HG02588 (cell line): ENCODE measurements around the gene GPSM1.

Experiments used
- ATAC-seq: cut with Tn5 transposase; IDR thresholded peaks from one replicate; pipeline ENCODE4 v1.9.1; 2021; ENCODE audit warnings: mild to moderate bottlenecking, moderate library complexity; ENCODE audit not compliant: unreplicated experiment

The GPSM1 gene, protein sequence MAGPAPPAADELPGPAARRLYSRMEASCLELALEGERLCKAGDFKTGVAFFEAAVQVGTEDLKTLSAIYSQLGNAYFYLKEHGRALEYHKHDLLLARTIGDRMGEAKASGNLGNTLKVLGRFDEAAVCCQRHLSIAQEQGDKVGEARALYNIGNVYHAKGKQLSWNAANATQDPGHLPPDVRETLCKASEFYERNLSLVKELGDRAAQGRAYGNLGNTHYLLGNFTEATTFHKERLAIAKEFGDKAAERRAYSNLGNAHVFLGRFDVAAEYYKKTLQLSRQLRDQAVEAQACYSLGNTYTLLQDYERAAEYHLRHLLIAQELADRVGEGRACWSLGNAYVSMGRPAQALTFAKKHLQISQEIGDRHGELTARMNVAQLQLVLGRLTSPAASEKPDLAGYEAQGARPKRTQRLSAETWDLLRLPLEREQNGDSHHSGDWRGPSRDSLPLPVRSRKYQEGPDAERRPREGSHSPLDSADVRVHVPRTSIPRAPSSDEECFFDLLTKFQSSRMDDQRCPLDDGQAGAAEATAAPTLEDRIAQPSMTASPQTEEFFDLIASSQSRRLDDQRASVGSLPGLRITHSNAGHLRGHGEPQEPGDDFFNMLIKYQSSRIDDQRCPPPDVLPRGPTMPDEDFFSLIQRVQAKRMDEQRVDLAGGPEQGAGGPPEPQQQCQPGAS

DNA sequence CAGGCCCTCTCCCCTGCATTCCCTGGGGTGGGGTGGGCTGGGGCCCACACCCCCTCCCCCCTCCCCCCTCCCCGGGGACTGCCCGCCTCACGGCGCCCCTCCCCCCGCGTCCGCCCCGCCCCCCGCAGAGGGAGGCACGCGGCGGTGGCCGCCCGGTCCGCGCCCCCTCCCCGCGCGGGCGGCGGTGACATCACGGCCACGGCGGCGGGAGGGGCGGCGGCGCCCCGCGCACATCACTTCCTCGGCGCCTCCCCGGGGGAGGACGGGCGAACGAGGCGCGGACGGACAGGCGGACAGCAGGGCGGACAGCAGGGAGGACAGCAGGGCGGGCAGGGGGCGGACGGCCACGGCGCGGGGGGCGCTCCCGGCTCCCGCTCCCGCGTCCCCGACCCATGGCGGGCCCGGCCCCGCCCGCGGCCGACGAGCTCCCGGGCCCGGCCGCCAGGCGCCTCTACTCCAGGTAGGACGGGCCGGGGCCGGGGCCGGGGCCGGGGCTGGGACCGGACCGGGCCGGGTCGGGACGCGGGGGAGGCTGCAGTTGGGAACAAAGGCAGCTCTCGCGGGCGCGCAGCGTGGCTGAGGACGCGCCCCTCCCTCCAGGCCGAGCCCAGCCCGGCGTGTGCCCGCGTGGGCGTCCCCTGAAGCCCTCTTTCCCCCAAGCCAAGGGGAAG lies at the start of gene GPSM1:
Gene GPSM1, plus strand, starts transcription at position 236 of the 671 bp plus-strand sequence. Its CDS starts 157 bp downstream, at position 393.
- no peak for ATAC-seq

GRCh38 chr9:136277746-136278145 lies 49.6 kb upstream of the GPSM1 start:
- ATAC-seq = no peak

DNA sequence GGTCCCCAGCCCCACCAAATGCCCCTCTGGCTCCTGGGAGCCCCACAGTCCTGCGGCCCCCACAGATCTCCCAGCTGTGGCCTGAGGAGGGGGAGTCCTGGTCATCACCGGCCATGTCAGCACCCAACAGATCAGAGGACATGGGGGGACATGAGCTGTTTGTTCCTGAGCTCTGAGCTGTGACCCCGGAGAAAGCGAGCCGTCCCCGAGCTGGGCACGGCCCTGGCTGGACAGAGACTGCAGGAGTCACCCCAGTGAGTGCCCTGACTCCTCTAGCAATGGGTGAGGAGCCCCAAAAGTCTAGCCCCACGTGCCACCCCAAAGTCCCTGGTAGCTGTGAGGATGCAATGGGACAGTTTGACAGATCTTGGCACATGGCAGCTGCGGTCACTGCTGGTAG lies 49.1 kb upstream of the GPSM1 start:
- ATAC-seq = no peak

- ATAC-seq = no peak
These were observed 48.4 kb upstream of the GPSM1 start for GRCh38 chr9:136278894-136279293.

DNA sequence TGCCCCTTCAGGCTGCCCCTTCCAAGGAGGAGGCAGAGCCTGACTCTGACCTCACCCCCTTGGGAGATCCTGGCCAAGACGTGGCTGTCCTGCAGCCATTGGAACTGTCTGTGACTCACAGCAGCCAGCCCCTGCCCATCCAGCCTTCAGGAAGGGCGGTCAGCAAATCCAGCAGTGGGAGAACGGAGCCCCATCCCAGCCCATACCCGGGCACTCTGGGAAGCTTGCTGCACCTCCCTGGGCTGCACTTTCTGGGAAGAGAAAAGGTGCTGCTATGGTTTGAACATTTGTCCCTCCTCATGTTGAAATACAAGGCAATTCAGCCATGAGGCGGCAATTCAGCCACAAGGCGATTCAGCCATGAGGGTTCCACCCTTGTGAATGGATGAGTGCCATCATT lies 47.9 kb upstream of the GPSM1 start:
- ATAC-seq = no peak

DNA sequence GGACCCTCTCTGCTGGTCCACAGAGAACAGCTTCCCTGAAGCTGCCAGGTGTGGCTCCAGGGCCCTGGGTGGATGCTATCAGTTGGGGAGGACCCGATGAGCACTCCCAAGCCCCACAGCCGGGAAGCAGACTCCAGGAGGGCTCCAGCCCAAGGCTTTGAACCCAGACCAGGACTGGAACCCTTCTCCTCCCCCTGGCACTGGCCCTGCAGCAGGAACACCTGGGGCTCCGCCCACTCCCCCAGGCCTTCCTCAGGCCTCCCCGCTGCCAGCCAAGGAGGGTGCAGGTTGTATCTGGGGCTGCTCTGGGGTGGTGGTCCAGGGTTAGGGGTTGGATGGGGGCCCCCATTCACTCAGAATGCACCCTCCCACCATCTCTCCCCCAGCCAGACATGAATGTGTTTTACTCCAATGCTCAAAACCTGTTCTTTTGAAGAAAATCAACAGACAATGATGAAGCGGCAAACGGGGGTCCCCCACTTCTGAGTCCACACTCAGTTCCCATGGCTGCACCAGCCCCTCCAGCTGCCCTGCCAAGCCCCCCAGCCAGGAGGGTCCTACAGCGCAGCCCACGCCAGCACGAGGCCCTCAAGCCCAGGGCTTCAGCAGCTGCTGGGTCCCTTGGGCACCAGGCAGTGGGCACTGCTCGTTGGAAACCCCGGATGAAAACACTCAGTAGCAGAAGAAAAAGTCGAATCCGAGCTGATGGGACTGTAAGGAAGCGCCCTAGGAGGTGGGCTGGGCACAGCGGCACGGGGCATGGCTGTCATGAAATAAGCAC lies 46.6 kb upstream of the GPSM1 start:
- ATAC-seq = no peak

- no peak for ATAC-seq
These were observed 45.7 kb upstream of the GPSM1 start for GRCh38 chr9:136281421-136282271.

- no peak for ATAC-seq
These were observed 45.0 kb upstream of the GPSM1 start for GRCh38 chr9:136282272-136282861.

GRCh38 chr9:136283291-136284235 lies 43.8 kb upstream of the GPSM1 start:
- peak; percentile 65 for ATAC-seq

DNA sequence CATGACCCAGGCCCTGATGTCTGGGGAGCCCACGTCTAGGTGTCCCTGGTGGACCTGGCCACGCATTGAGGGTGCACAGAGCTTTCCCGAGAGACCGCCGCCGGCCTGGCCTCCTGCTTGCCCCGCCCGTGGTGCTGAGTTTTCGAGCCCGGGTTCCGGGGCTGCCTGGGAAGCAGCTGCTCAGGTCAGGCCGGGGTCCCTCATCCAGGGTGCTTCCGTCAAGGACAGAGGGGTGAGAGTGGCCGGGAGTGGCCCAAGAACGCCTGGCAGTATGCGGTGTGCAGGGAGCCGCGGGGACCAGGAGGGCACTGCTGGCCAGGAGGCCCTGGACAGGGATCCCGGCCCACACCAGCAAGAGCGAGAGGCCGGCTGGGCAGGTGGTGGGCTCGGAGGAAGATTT lies 43.0 kb upstream of the GPSM1 start:
- no peak for ATAC-seq

DNA sequence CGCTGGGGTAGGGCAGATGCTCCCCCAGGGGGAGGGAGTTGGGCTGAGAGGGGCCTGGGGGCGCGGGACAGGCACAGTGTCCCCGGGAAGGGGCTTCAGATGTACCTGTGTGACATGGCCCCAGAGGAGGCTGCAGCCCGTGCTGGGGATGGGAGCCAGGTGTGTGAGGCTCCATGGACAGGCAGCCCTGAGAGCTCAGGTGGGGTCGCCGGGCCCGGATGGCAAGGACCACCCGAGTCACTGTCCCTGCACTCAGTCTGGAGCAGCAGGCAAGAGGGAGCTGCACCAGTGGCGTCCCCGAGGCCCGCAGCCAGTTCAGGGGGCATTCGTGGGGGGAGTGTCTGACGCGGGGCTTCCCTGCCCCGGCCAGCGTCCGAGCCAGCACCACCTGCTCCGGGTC lies 42.4 kb upstream of the GPSM1 start:
- no peak for ATAC-seq

DNA sequence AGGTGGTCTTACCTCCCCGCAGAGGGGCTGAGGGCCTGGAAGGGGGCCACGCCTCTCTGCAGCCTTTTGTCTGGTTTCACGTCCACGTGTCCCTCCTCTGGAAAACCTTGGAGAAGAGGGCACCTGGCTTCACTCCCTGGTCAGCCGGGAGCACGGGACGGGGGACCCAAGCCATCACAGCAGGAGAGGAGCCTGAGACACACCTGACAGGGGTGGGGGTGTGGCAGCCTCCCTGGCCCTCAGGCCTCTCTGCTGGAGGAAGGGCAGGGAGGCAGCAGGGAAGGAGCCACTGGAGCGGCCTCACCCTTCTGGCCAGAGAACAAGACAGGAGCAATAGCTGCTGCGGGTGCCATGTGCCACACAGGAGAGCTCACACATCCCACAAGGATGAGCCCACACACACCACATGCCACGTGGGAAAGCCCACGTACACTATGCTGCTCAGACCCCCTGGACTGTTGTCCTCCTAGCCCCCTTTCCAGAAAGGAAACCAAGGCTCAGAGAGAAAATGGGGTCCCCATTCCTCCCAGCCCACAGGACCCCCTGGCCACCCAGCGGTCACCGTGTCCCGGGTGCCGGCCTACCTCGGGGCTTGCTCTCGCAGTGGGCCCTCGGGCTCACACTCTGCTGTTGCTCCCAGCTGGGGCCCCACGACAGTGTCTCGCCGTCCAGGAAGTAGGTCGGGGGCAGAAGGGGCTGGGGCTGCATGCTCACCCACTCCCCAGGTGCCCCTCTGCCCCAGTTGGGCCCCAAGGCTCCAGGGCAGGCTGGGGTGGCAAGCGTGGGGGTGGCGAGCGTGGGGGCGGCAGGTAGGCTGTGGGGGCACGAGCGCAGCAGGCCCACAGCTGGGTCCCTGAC lies 41.6 kb upstream of the GPSM1 start:
- ATAC-seq = no peak

DNA sequence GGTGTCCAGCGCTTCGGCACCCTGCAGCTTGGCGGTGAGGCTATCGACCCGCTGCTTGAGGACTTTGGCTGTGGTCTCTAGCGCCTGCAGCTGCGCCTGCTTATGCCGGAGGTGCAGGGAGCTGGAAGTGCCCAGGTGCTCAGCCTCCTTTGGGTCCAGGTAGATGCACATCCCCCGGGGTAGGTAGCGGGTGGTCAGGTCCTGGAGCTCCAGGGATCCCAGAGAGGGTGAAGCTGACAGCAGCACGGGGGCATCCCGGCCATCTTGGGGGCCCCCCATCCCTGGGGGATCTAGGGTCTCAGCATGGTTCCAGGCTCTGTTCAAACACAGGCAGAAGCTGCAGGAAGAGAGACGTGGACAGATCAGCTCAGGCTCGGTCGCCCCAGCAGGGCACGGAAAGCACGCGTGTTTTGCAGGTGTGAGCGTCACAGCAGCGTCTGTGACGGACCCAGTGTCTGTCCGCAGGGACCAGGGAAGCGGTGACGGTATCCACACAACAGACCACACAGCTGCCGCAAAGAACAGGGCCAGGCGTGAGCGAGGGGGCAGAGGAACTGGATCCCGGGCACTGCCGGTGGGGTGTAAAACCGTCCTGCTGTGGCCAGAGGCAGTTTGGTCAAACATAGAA lies 40.9 kb upstream of the GPSM1 start:
- no peak for ATAC-seq

DNA sequence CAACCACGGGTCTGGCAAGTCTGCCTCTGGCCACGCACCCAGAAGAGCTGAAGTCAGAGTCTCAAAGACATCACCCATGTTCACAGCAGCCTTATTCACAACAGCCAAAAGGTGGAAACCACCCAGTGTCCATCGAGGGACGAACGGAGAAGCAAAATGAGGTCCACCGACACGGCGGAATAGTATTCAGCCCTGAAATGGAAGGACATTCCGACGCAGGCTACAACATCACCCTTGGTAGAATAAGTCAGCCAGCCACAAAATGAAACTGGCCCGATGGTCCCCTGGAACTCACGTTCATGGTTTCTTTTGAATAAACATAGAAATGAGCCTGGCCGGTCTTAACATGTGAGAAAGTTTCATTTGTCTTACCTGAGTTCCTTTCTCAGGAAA lies 40.4 kb upstream of the GPSM1 start:
- ATAC-seq = no peak

DNA sequence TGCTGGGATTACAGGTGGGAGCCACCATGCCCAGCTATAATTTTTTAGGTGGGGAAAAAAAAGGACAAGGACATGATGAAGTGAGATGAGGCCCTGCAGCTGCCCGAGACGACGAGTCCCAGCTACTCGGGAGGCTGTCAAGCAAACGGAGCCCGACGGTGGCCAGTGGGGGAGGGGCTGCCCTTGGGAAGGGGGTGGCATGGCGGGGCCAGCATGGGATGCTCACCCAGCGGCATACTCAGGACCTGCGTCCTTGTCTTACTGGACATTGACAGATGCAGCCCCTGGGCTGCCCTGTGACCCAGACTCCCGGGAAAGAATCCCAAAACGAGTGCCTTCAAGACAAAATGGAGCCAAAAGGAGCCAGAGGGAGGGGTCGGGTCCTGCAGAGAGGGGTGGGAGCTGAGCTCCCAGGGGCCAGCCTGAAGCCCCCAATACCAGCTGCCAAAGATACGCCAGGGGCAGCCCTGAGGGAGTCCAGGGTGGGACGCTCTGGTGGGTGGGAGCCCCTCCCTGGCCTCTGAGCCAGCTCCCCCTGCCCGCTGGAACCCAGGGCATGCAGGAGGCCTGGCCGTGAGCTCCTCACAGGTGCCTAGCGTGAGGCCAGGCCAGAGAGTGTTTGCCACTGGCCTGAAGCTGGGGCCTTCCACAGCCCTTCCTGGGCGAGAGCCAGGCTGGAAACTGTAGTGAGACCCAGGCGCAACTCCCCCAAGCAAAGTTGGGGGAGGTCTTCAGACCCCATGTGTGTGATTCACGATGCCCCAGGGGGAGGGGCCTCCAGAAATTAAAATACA lies 39.2 kb upstream of the GPSM1 start:
- no peak for ATAC-seq

DNA sequence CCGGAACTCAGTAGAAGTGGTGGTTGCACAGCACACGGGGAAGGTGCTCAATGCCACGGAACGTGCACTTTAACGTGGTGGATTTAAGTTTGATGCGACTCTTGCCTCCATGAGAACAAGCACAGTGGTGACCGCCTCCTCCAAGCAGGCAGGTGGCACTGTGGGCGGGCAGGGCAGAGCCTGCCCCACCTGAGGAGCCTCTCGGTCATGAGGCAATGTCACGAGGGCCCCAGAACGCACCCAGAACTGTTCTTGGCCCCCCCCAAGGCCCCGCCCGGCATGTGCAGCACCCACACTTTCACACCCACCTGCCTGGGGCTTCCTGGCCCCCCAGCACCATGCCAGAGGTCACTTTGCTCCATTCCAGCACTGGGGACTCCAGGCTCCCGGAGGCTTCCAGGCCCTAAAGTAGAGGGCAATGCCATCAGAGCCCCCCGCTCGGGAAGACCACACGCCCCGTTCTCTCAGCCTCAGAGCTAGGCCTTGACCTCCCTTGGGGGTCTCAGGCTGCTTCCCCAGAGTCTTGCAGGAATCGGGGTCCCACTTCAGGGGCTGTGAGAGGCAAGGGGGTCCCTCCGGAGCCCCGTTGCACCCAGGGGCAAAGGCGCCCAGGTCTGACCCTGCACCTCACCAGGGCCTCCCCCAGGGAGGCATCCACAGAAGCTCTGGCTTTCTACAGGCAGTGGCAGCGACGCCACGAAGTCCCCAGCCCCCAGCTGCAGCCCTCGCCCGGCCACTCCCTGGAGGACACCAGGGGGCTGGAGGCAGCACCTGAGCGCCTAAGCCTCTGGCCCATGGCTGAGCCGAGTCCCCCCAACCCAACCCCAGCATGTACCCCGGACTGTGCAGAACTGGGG lies 37.5 kb upstream of the GPSM1 start:
- no peak for ATAC-seq
